Natural killer cell (primary cell): ENCODE measurements around the gene EMP1. TPM values are rescaled to one million over a fixed set of nuclear protein-coding genes. Genes with fewer than 3 reads are reported as not detected.

Source experiments
- ATAC-seq, 3 donors: fragments of 150-1000 bp in 2 of 3; fragments of 200-7000 bp in 1 of 3; cut with Tn5 transposase; 1 replicate in 1 of 3; 2 replicates in 2 of 3; pipeline ENCODE4 v1.10.0; 2021; ENCODE audit warnings: mild to moderate bottlenecking in 2 of 3, moderate library complexity in 2 of 3
- DNase-seq, 2 donors: peaks; one replicate each; pipeline versions ENCODE4 v3.0.0 to v3.0.0-alpha.2; 2013 to 2021; ENCODE audit warnings: mixed read lengths in 1 of 2
- H3K27ac ChIP-seq: one replicate; pipeline ENCODE4 v1.5.1; 2013; ENCODE audit warnings: mild to moderate bottlenecking, low read length
- H3K27me3 ChIP-seq: one replicate; pipeline ENCODE4 v1.6.1; 2013; ENCODE audit warnings: low read length; ENCODE audit not compliant: control insufficient read depth, insufficient read depth
- H3K36me3 ChIP-seq: one replicate; pipeline ENCODE4 v1.6.1; 2013; ENCODE audit warnings: low read length; ENCODE audit not compliant: control insufficient read depth, insufficient read depth
- H3K4me1 ChIP-seq: one replicate; pipeline ENCODE4 v1.6.1; 2013; ENCODE audit warnings: low read length; ENCODE audit not compliant: control insufficient read depth, insufficient read depth
- H3K4me3 ChIP-seq: one replicate; pipeline ENCODE4 v1.5.1; 2013; ENCODE audit warnings: low read length
- H3K9me3 ChIP-seq: one replicate; pipeline ENCODE4 v1.6.1; 2013; ENCODE audit warnings: low read length; ENCODE audit not compliant: control insufficient read depth, insufficient read depth
- H3K27ac Mint-ChIP-seq, 2 donors: one replicate each; pipeline ENCODE4 v1.8.0; 2022; ENCODE audit warnings: mild to moderate bottlenecking in 2 of 2, mixed read lengths in 2 of 2, moderate library complexity in 1 of 2
- H3K27me3 Mint-ChIP-seq, 2 donors: one replicate each; pipeline ENCODE4 v1.8.0; 2022; ENCODE audit warnings: low read depth in 2 of 2, mixed read lengths in 2 of 2
- H3K36me3 Mint-ChIP-seq: one replicate; pipeline ENCODE4 v1.8.0; 2022; ENCODE audit warnings: mixed read lengths
- H3K4me1 Mint-ChIP-seq, 2 donors: one replicate each; pipeline ENCODE4 v1.8.0; 2022; ENCODE audit warnings: mixed read lengths in 2 of 2
- H3K4me3 Mint-ChIP-seq: one replicate; pipeline ENCODE4 v1.8.0; 2022; ENCODE audit warnings: mild to moderate bottlenecking, moderate library complexity, mixed read lengths
- H3K9me3 Mint-ChIP-seq, 2 donors: one replicate each; pipeline ENCODE4 v1.8.0; 2022; ENCODE audit warnings: mixed read lengths in 2 of 2
- WGBS: methylation state at CpG from one replicate; pipeline ENCODE4 v1.1.7; 2013; ENCODE audit warnings: missing lambda C conversion rate; ENCODE audit not compliant: insufficient coverage; 5-methylcytosine and 5-hydroxymethylcytosine counted together
- intact Hi-C: fragments of 100-400 bp; cut with micrococcal nuclease; formaldehyde crosslinking; loops from one replicate; pipeline ENCODE4 v1.14.2; 2022
- total RNA-seq, 4 donors: library from RNA; stranded (reverse); fragments of 120-200 nt in 1 of 4; gene quantifications; one replicate each; pipeline versions ENCODE4 v1.2.3 to v1.2.4, GENCODE V29; 2013 to 2022
- TF ChIP-seq, protein P1 (sequence below): fragments of 200-600 bp; IDR thresholded peaks from one replicate; pipeline ENCODE4 v1.8.0; 2022; ENCODE audit warnings: antibody characterized with exemption

EMP1 gene
- total RNA-seq, 3 donors from 2014 or later (not counting 1 experiment from before 2014, with no cell fraction given): 3.8 to 4.3 (median 4.2) TPM

DNA sequence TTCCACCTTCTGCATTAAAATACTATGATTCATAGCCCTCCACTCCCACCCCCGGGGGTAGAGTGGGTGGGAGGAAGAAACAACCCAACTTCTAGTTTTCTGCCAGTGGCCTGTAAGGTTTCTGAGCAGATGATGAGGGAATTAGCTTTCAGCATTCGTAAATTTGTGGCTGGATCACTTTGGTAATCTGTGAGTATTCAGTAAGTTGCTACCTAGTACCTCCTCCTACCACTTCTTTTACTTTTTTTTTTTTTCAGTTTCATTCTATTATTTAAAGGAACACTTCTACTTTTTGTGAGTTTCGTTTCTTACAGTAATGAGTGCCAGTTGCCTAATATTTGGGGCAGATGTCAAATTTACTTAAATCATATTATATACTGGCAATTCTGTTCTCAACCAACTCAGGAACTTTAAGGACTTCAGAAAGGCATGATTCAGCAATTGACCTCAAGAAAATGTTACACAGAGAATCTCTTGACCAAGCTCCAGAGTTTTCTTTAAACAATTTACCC lies 42.4 kb upstream of the EMP1 start:
- TF ChIP-seq, protein P1, sequence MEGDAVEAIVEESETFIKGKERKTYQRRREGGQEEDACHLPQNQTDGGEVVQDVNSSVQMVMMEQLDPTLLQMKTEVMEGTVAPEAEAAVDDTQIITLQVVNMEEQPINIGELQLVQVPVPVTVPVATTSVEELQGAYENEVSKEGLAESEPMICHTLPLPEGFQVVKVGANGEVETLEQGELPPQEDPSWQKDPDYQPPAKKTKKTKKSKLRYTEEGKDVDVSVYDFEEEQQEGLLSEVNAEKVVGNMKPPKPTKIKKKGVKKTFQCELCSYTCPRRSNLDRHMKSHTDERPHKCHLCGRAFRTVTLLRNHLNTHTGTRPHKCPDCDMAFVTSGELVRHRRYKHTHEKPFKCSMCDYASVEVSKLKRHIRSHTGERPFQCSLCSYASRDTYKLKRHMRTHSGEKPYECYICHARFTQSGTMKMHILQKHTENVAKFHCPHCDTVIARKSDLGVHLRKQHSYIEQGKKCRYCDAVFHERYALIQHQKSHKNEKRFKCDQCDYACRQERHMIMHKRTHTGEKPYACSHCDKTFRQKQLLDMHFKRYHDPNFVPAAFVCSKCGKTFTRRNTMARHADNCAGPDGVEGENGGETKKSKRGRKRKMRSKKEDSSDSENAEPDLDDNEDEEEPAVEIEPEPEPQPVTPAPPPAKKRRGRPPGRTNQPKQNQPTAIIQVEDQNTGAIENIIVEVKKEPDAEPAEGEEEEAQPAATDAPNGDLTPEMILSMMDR: no peak
- H3K36me3 Mint-ChIP-seq: no peaks in the 10 kb centered on the region
- no peak for ATAC-seq
- peaks cover 12 to 40% of the 10 kb centered on the region in 2 donors for H3K27me3 Mint-ChIP-seq
- Histone ChIP-seq H3K36me3 (no peaks in the 10 kb centered on the region), H3K9me3 (no peaks in the 10 kb centered on the region), H3K4me1 (no peaks in the 10 kb centered on the region), H3K27me3 (no peaks in the 10 kb centered on the region), H3K27ac (no peak overlapping the region), H3K4me3 (no peak overlapping the region)
- no peak for DNase-seq
- intact Hi-C loops: no loop called here
- no CpG with 5 or more reads among the region's 3 CpGs for WGBS
- H3K4me1 Mint-ChIP-seq: no peaks in the 10 kb centered on the region
- H3K9me3 Mint-ChIP-seq: no peaks in the 10 kb centered on the region
- no peak overlapping the region for H3K4me3 Mint-ChIP-seq
- no peak overlapping the region for H3K27ac Mint-ChIP-seq

GRCh38 chr12:13154831-13155230 lies 41.7 kb upstream of the EMP1 start:
- ATAC-seq (no peak), DNase-seq (no peak)
- no peak overlapping the region for H3K27ac Mint-ChIP-seq
- Histone ChIP-seq H3K27ac (no peak overlapping the region), H3K27me3 (no peaks in the 10 kb centered on the region), H3K36me3 (no peaks in the 10 kb centered on the region), H3K9me3 (no peaks in the 10 kb centered on the region), H3K4me1 (no peaks in the 10 kb centered on the region), H3K4me3 (no peak overlapping the region)
- no peak overlapping the region for H3K4me3 Mint-ChIP-seq
- no peaks in the 10 kb centered on the region for H3K4me1 Mint-ChIP-seq
- H3K9me3 Mint-ChIP-seq: no peaks in the 10 kb centered on the region
- intact Hi-C loops: no loop called here
- peaks cover 12 to 40% of the 10 kb centered on the region in 2 donors for H3K27me3 Mint-ChIP-seq
- H3K36me3 Mint-ChIP-seq: no peaks in the 10 kb centered on the region
- TF ChIP-seq, protein P1: no peak

GRCh38 chr12:13156277-13156676 lies 40.2 kb upstream of the EMP1 start:
- TF ChIP-seq, protein P1: no peak
- Mint-ChIP-seq H3K27ac (no peak overlapping the region), H3K36me3 (no peaks in the 10 kb centered on the region), H3K4me1 (no peaks in the 10 kb centered on the region), H3K4me3 (no peak overlapping the region), H3K9me3 (no peaks in the 10 kb centered on the region), H3K27me3 (peaks cover 12 to 28% of the 10 kb centered on the region in 2 donors)
- ATAC-seq (no peak), DNase-seq (no peak)
- intact Hi-C loops: no loop called here
- no CpG with 5 or more reads among the region's 2 CpGs for WGBS
- Histone ChIP-seq H3K27me3 (no peaks in the 10 kb centered on the region), H3K4me1 (no peaks in the 10 kb centered on the region), H3K27ac (no peak overlapping the region), H3K36me3 (no peaks in the 10 kb centered on the region), H3K9me3 (no peaks in the 10 kb centered on the region), H3K4me3 (no peak overlapping the region)

- Mint-ChIP-seq H3K4me1 (peaks cover 13 to 18% of the 10 kb centered on the region in 2 donors), H3K36me3 (no peaks in the 10 kb centered on the region), H3K9me3 (no peaks in the 10 kb centered on the region), H3K27me3 (peaks cover 10 to 14% of the 10 kb centered on the region in 2 donors), H3K4me3 (no peak overlapping the region), H3K27ac (no peak overlapping the region)
- Histone ChIP-seq H3K4me1 (peaks cover 10% of the 10 kb centered on the region), H3K36me3 (no peaks in the 10 kb centered on the region), H3K27ac (no peak overlapping the region), H3K27me3 (no peaks in the 10 kb centered on the region), H3K4me3 (no peak overlapping the region), H3K9me3 (no peaks in the 10 kb centered on the region)
- ATAC-seq (no peak), DNase-seq (no peak)
- 75% methylated on average over 1 of the region's 3 CpGs for WGBS
- TF ChIP-seq, protein P1: no peak
- intact Hi-C loops: no loop called here
Observed at GRCh38 chr12:13161172-13161571, 35.4 kb upstream of the EMP1 start.
